ENCODE results near the gene ZC3H7A. TPM values are rescaled to one million over a fixed set of nuclear protein-coding genes. Genes with fewer than 3 reads are reported as not detected.

Gene ZC3H7A
- total RNA-seq, 1 experiment from 2014 or later = 63.5 TPM

DNA sequence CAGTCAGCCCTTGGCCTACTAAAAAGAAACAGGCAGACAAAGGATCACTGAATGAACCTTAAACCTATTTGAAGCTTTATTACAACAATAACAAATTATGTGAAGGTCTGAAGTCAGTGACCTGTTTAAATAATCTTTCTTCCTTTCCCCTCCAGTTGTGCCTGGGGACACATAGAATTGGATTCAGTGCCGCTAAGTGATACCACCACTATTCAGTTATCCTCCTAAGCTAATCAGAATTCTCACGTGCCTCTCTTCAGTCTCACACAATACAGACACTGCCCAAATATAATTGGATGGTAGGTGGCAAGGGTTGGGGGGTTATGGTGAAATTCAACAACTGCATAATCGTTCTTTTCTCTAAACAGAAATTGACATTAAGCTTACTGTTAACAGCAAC, 65.8 kb downstream of the ZC3H7A start:
- H3K79me2 ChIP-seq (ENCODE audit: low read depth) = no peaks in the 10 kb centered on the region; the same call in 1 of the 2 replicates
- no peak overlapping the region for H3K4me3 ChIP-seq
- H3K9me2 ChIP-seq (ENCODE audit: insufficient read depth) = no peaks in the 10 kb centered on the region
- no peaks in the 10 kb centered on the region for H3F3A ChIP-seq (ENCODE audit: insufficient read depth, low read depth)
- intact Hi-C loops (cut with micrococcal nuclease; ENCODE audit: unreplicated experiment) = no loop called here
- no peaks in the 10 kb centered on the region for H3K4me1 ChIP-seq (replicated peaks; ENCODE audit: insufficient read depth)
- H3K4me2 ChIP-seq = no peak overlapping the region
- ChIA-PET CTCF (no interaction called here), POLR2A (ENCODE audit: unreplicated experiment) (no interaction called here)
- peaks cover 38% of the 10 kb centered on the region for H3K36me3 ChIP-seq (ENCODE audit: low read depth)
- BruUV-seq (replicated peaks) = no TSS peak
- H3K27me3 ChIP-seq (ENCODE audit: insufficient read depth, low read depth) = no peaks in the 10 kb centered on the region
- H4K20me1 ChIP-seq (ENCODE audit: insufficient read depth) = peaks cover 12% of the 10 kb centered on the region; the same call in 1 of the 2 replicates
- DNase-seq = no peak
- H3K27ac ChIP-seq = no peak overlapping the region
- no peak overlapping the region for H2AFZ ChIP-seq
- no peaks in the 10 kb centered on the region for H3K9me3 ChIP-seq (ENCODE audit: insufficient read depth, low read depth)
- TF ChIP-seq, protein P1, sequence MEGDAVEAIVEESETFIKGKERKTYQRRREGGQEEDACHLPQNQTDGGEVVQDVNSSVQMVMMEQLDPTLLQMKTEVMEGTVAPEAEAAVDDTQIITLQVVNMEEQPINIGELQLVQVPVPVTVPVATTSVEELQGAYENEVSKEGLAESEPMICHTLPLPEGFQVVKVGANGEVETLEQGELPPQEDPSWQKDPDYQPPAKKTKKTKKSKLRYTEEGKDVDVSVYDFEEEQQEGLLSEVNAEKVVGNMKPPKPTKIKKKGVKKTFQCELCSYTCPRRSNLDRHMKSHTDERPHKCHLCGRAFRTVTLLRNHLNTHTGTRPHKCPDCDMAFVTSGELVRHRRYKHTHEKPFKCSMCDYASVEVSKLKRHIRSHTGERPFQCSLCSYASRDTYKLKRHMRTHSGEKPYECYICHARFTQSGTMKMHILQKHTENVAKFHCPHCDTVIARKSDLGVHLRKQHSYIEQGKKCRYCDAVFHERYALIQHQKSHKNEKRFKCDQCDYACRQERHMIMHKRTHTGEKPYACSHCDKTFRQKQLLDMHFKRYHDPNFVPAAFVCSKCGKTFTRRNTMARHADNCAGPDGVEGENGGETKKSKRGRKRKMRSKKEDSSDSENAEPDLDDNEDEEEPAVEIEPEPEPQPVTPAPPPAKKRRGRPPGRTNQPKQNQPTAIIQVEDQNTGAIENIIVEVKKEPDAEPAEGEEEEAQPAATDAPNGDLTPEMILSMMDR (conservative IDR thresholded peaks at IDR 0.05) = no peak
- TF ChIP-seq EZH2 (IDR thresholded peaks at IDR 0.05; ENCODE audit: low read depth) = no peak

- peaks cover 45% of the 10 kb centered on the region for H3K36me3 ChIP-seq (ENCODE audit: low read depth)
- no peak for DNase-seq
- BruUV-seq (replicated peaks) = no TSS peak
These were observed 67.3 kb downstream of the ZC3H7A start for GRCh38 chr16:11729787-11730186.

GRCh38 chr16:11727796-11728543, 69.1 kb downstream of the ZC3H7A start:
- Histone ChIP-seq H3K9me3 (ENCODE audit: insufficient read depth, low read depth) (no peaks in the 10 kb centered on the region), H3K36me3 (ENCODE audit: low read depth) (peaks cover 45% of the 10 kb centered on the region), H3K4me2 (no peak overlapping the region), H2AFZ (no peak overlapping the region), H4K20me1 (ENCODE audit: insufficient read depth) (peaks cover 4% of the 10 kb centered on the region; the same call in 1 of the 2 replicates), H3K27me3 (ENCODE audit: insufficient read depth, low read depth) (no peaks in the 10 kb centered on the region), H3K9me2 (ENCODE audit: insufficient read depth) (no peaks in the 10 kb centered on the region), H3F3A (ENCODE audit: insufficient read depth, low read depth) (no peaks in the 10 kb centered on the region), H3K4me1 (replicated peaks; ENCODE audit: insufficient read depth) (no peaks in the 10 kb centered on the region), H3K79me2 (ENCODE audit: low read depth) (no peaks in the 10 kb centered on the region; the same call in 1 of the 2 replicates), H3K27ac (no peak overlapping the region), H3K4me3 (no peak overlapping the region)
- no peak for DNase-seq
- ChIA-PET CTCF (no interaction called here), POLR2A (ENCODE audit: unreplicated experiment) (interaction anchor here (0.7 kb wide), 1 partner anchor 647 kb away, joined by 4 read pairs; no protein-coding TSS in a partner anchor)
- intact Hi-C loops (cut with micrococcal nuclease; ENCODE audit: unreplicated experiment) = no loop called here
- TF ChIP-seq, protein P1 (conservative IDR thresholded peaks at IDR 0.05) = no peak
- no peak for TF ChIP-seq EZH2 (IDR thresholded peaks at IDR 0.05; ENCODE audit: low read depth)
- BruUV-seq (replicated peaks) = no TSS peak

More at GRCh38 chr16:11729787-11730186, 67.3 kb downstream of the ZC3H7A start:
- CTCF ChIA-PET = no interaction called here
- Histone ChIP-seq H3K27ac (no peak overlapping the region), H3F3A (ENCODE audit: insufficient read depth, low read depth) (no peaks in the 10 kb centered on the region), H3K9me2 (ENCODE audit: insufficient read depth) (no peaks in the 10 kb centered on the region), H3K27me3 (ENCODE audit: insufficient read depth, low read depth) (no peaks in the 10 kb centered on the region), H2AFZ (no peak overlapping the region), H3K4me3 (no peak overlapping the region), H3K4me1 (replicated peaks; ENCODE audit: insufficient read depth) (no peaks in the 10 kb centered on the region), H3K4me2 (no peak overlapping the region), H3K79me2 (ENCODE audit: low read depth) (no peaks in the 10 kb centered on the region; the same call in 1 of the 2 replicates), H3K9me3 (ENCODE audit: insufficient read depth, low read depth) (no peaks in the 10 kb centered on the region), H4K20me1 (ENCODE audit: insufficient read depth) (peaks cover 9% of the 10 kb centered on the region; the same call in 1 of the 2 replicates)
- intact Hi-C loops (cut with micrococcal nuclease; ENCODE audit: unreplicated experiment) = no loop called here
- TF ChIP-seq EZH2 (IDR thresholded peaks at IDR 0.05; ENCODE audit: low read depth) = no peak
- TF ChIP-seq, protein P1 (conservative IDR thresholded peaks at IDR 0.05) = no peak
- POLR2A ChIA-PET (ENCODE audit: unreplicated experiment) = no interaction called here
